GM12878 (cell line): ENCODE measurements around the gene GLRA1. TPM values are rescaled to one million over a fixed set of nuclear protein-coding genes. Genes with fewer than 3 reads are reported as not detected.

ENCODE experiments used
- ATAC-seq: fragments of 200-7000 bp; cut with Tn5 transposase; 3 replicates; pipeline ENCODE4 v1.9.1; 2020; ENCODE audit warnings: mild to moderate bottlenecking, moderate library complexity
- BruUV-seq: library from RNA; stranded (reverse); fragments of 400-500 nt; replicated peaks from 2 replicates; lab custom pipeline; 2021; lab: Mats Ljungman, UMichigan
- CTCF ChIA-PET: fragments of 300-600 bp; sonication (Branson Sonifier 250); formaldehyde crosslinking; extraction: SDS; loops from one replicate; lab custom pipeline; 2021; ENCODE audit warnings: inconsistent platforms; lab: Yijun Ruan, JAX
- POLR2A ChIA-PET: fragments of 350-600 bp; formaldehyde crosslinking; extraction: SDS; loops from one replicate; lab custom pipeline; 2021; ENCODE audit warnings: inconsistent platforms; lab: Charles Lee
- RAD21 ChIA-PET: fragments of 300-600 bp; sonication (Branson Sonifier 250); formaldehyde crosslinking; loops from one replicate; lab custom pipeline; 2023; ENCODE audit warnings: antibody characterized with exemption; ENCODE audit not compliant: unreplicated experiment; lab: Charles Lee
- SMC1A ChIA-PET: fragments of 300-600 bp; sonication (Branson Sonifier 250); formaldehyde crosslinking; loops from one replicate; lab custom pipeline; 2023; ENCODE audit not compliant: unreplicated experiment, uncharacterized antibody; lab: Charles Lee
- DNase-seq: peaks from one replicate; pipeline ENCODE4 v3.0.0-alpha.2; 2011; ENCODE audit warnings: low read depth, low spot score
- FAIRE-seq: peaks from 3 replicates; lab custom pipeline; 2011; peaks lifted over from hg19 to GRCh38; lab: Jason Lieb, UNC
- H2AFZ ChIP-seq: 2 replicates; pipeline ENCODE4 v1.6.0; 2011; ENCODE audit warnings: low read depth, low read length, control low read depth; ENCODE audit not compliant: control insufficient read depth
- H3K27ac ChIP-seq: 2 replicates; pipeline ENCODE4 v1.5.1; 2011; ENCODE audit warnings: control low read depth; ENCODE audit not compliant: control insufficient read depth, insufficient read depth
- H3K27me3 ChIP-seq, 2 experiments: replicated peaks in 1 of 2; 2 replicates each; pipeline versions ENCODE4 v1.6.0 to v1.6.1; 2011; ENCODE audit warnings: low read length in 1 of 2; ENCODE audit not compliant: control insufficient read depth in 2 of 2, insufficient read depth in 2 of 2
- H3K36me3 ChIP-seq, 2 experiments: 2 replicates each; pipeline ENCODE4 v1.5.1; 2011; ENCODE audit warnings: low read length in 1 of 2; ENCODE audit not compliant: control insufficient read depth in 2 of 2, insufficient read depth in 2 of 2
- H3K4me1 ChIP-seq: 2 replicates; pipeline ENCODE4 v1.6.1; 2011; ENCODE audit warnings: mild to moderate bottlenecking, low read length, moderate library complexity, mixed read lengths; ENCODE audit not compliant: control insufficient read depth, insufficient read depth
- H3K4me2 ChIP-seq: 2 replicates; pipeline ENCODE4 v1.6.0; 2011; ENCODE audit warnings: control low read depth; ENCODE audit not compliant: control insufficient read depth, insufficient read depth
- H3K4me3 ChIP-seq: fragments of 200-600 bp; sonication (generic); 2 replicates; pipeline ENCODE4 v1.5.1; 2016
- H3K79me2 ChIP-seq: 2 replicates; pipeline ENCODE4 v1.6.0; 2011; ENCODE audit warnings: low read length; ENCODE audit not compliant: control insufficient read depth, insufficient read depth
- H3K9ac ChIP-seq: 2 replicates; pipeline ENCODE4 v1.8.0; 2011; ENCODE audit warnings: low read length, control low read depth, mixed read lengths; ENCODE audit not compliant: control insufficient read depth, insufficient read depth
- H3K9me3 ChIP-seq: replicated peaks from 3 replicates; pipeline ENCODE4 v1.5.1; 2011; ENCODE audit warnings: mild to moderate bottlenecking, low read length; ENCODE audit not compliant: control insufficient read depth, insufficient read depth
- H4K20me1 ChIP-seq: 2 replicates; pipeline ENCODE4 v1.6.0; 2011; ENCODE audit not compliant: control insufficient read depth, insufficient read depth
- CBX5 ChIP-seq: sonication (generic); IDR thresholded peaks from 2 replicates; pipeline ENCODE4 v1.6.1; 2016; ENCODE audit warnings: low read depth, moderate library complexity, mild to moderate bottlenecking, inconsistent platforms
- CEBPB ChIP-seq, 2 experiments: fragments of 150-350 bp in 1 of 2; IDR thresholded peaks; 2 replicates each; pipeline ENCODE4 v1.6.1; 2012 to 2014; ENCODE audit warnings: low read depth in 2 of 2, low read length in 2 of 2, borderline replicate concordance in 1 of 2, inconsistent platforms in 1 of 2
- EGR1 ChIP-seq, 2 experiments: IDR thresholded peaks; 1 replicate in 1 of 2; 2 replicates in 1 of 2; pipeline ENCODE4 v1.6.1; 2011 to 2012; ENCODE audit warnings: low read depth in 2 of 2, low read length in 2 of 2, borderline replicate concordance in 1 of 2, mild to moderate bottlenecking in 1 of 2, moderate library complexity in 1 of 2
- ELK1 ChIP-seq: IDR thresholded peaks from 2 replicates; pipeline ENCODE4 v1.6.1; 2012; ENCODE audit warnings: low read depth, low read length, improper control_type of control experiment
- EP300 ChIP-seq, 2 experiments: fragments of 150-350 bp in 1 of 2; IDR thresholded peaks; 2 replicates each; pipeline ENCODE4 v1.6.1; 2011 to 2012; ENCODE audit warnings: low read depth in 2 of 2, low read length in 2 of 2, borderline replicate concordance in 1 of 2, improper control_type of control experiment in 1 of 2, inconsistent platforms in 1 of 2; ENCODE audit not compliant: control insufficient read depth in 1 of 2
- GABPA ChIP-seq: IDR thresholded peaks from 2 replicates; pipeline ENCODE4 v1.6.1; 2014; ENCODE audit warnings: antibody characterized with exemption, low read depth, mild to moderate bottlenecking, inconsistent platforms
- MYC ChIP-seq: IDR thresholded peaks from 2 replicates; pipeline ENCODE4 v1.6.1; 2011; ENCODE audit warnings: mild to moderate bottlenecking, low read length, moderate library complexity, inconsistent platforms; ENCODE audit not compliant: insufficient read depth, insufficient replicate concordance, insufficient read length, severe bottlenecking
- PAX5 ChIP-seq: IDR thresholded peaks from 2 replicates; pipeline ENCODE4 v1.6.1; 2011; ENCODE audit warnings: low read depth, low read length, borderline replicate concordance
- POLR2AphosphoS2 ChIP-seq: IDR thresholded peaks from 2 replicates; pipeline ENCODE4 v1.6.1; 2011; ENCODE audit warnings: low read depth, mild to moderate bottlenecking, low read length, improper control_type of control experiment, moderate library complexity
- RCOR1 ChIP-seq: conservative IDR thresholded peaks from 2 replicates; pipeline ENCODE4 v1.6.1; 2012; ENCODE audit warnings: low read depth, low read length, improper control_type of control experiment
- SMAD5 ChIP-seq: IDR thresholded peaks from 2 replicates; pipeline ENCODE4 v1.6.1; 2016; ENCODE audit warnings: antibody characterized with exemption, low read depth
- STAT3 ChIP-seq: IDR thresholded peaks from 2 replicates; pipeline ENCODE4 v1.6.1; 2011; ENCODE audit warnings: low read depth, low read length, improper control_type of control experiment
- ZBTB11 ChIP-seq: fragments of 450-650 bp; formaldehyde crosslinking; IDR thresholded peaks from 2 replicates; pipeline ENCODE4 v1.5.0; 2022; ENCODE audit warnings: mild to moderate bottlenecking, missing genetic modification characterization
- ZNF24 ChIP-seq: fragments of 450-650 bp; IDR thresholded peaks from 2 replicates; pipeline ENCODE4 v1.6.1; 2017; ENCODE audit warnings: antibody characterized with exemption, mild to moderate bottlenecking
- ZNF687 ChIP-seq: fragments of 450-650 bp; IDR thresholded peaks from 2 replicates; pipeline ENCODE4 v1.6.1; 2017; ENCODE audit warnings: mild to moderate bottlenecking, moderate library complexity
- WGBS: methylation state at CpG from one replicate; pipeline ENCODE4 v1.1.6; 2016; ENCODE audit warnings: low lambda C conversion rate; ENCODE audit not compliant: insufficient replicate concordance, insufficient coverage; ENCODE audit errors: missing lambda C conversion rate; 5-methylcytosine and 5-hydroxymethylcytosine counted together
- in situ Hi-C: fragments of 300-500 bp; cut with MboI; formaldehyde crosslinking; loops from 9 replicates; pipeline ENCODE4 v1.14.3; 2018; ENCODE audit warnings: mixed read lengths
- intact Hi-C: fragments of 100-400 bp; cut with micrococcal nuclease; formaldehyde crosslinking; loops from one replicate; pipeline ENCODE4 v1.14.2; 2022; ENCODE audit not compliant: unreplicated experiment
- polyA plus RNA-seq, 11 experiments: library from polyadenylated mRNA; depleted of rRNA in 4 of 11; unstranded in 6 of 11; stranded (reverse) in 5 of 11; fragments of >200 nt; fragmentation: Nextera tagmentation in 4 of 11; fragmentation: Illumina TruSeq in 1 of 11; extraction: Ambion mirVana in 4 of 11; extraction: Trizol in 1 of 11; gene quantifications; 1 replicate in 1 of 11; 2 replicates in 10 of 11; pipeline versions ENCODE4 v1.2.1 to v1.2.3, GENCODE V29; 2011 to 2016; ENCODE audit warnings: inconsistent platforms in 2 of 11, missing spikeins in 2 of 11, low read depth in 1 of 11
- total RNA-seq, 4 experiments: library from RNA; depleted of rRNA in 3 of 4; stranded (reverse); fragments of >200 nt in 3 of 4; fragmentation: Illumina TruSeq in 1 of 4; extraction: Trizol in 1 of 4; gene quantifications; 2 replicates each; pipeline versions ENCODE4 v1.2.1 to v1.2.3, GENCODE V29; 2013 to 2021

Gene GLRA1
- total and polyA plus RNA-seq, 10 of the 15 experiments (the other 5 are each of a cell fraction or from before 2014, with no cell fraction given), result not detected

GRCh38 chr5:151881621-151882225 lies 42.9 kb downstream of the GLRA1 start:
- Histone ChIP-seq H3K4me1 (no peaks in the 10 kb centered on the region), H3K27ac (no peak overlapping the region)
- intact Hi-C loops (no loop called here), in situ Hi-C loops (no loop called here)
- ATAC-seq, result no peak; the same call in 1 of the 3 replicates
- TF ChIP-seq SMAD5, result no peak
- no peak for TF ChIP-seq MYC
- no peak for TF ChIP-seq CEBPB (IDR thresholded peaks at IDR 0.05; ENCODE audit: borderline replicate concordance in 1 of 2, low read depth in 2 of 2, low read length in 2 of 2)
- TF ChIP-seq ZNF24, result no peak
- TF ChIP-seq EGR1 (IDR thresholded peaks at IDR 0.05; ENCODE audit: borderline replicate concordance in 1 of 2, low read depth in 2 of 2, low read length in 2 of 2), result no peak
- TF ChIP-seq GABPA, result no peak
- TF ChIP-seq POLR2AphosphoS2, result no peak
- no peak for TF ChIP-seq ZBTB11
- TF ChIP-seq STAT3, result no peak
- no peak for TF ChIP-seq PAX5
- no peak for TF ChIP-seq ELK1
- TF ChIP-seq EP300 (IDR thresholded peaks at IDR 0.05; ENCODE audit: borderline replicate concordance in 1 of 2, control insufficient read depth in 1 of 2, low read depth in 2 of 2, low read length in 2 of 2), result no peak
- no peak for TF ChIP-seq ZNF687
- no peak for TF ChIP-seq RCOR1
- no peak for TF ChIP-seq CBX5
- TF ChIP-seq, all 136 proteins: peak for 0
- CTCF ChIA-PET, result interaction anchor here (0.5 to 1.1 kb wide), 2 partner anchors 262 to 547 kb away, joined by 3 read pairs; no protein-coding TSS in a partner anchor
- H3K27me3 ChIP-seq, result no peaks in the 10 kb centered on the region
- WGBS, result 11% methylated on average over 2 of the region's 2 CpGs
- FAIRE-seq (no peak), DNase-seq (no peak)
- H2AFZ ChIP-seq, result no peak overlapping the region
- H3K4me3 ChIP-seq, result no peak overlapping the region
- H3K9me3 ChIP-seq, result no peaks in the 10 kb centered on the region; the same call in 2 of the 3 replicates
- no peak overlapping the region for H3K4me2 ChIP-seq
- no TSS peak for BruUV-seq
- H4K20me1 ChIP-seq, result no peaks in the 10 kb centered on the region
- H3K9ac ChIP-seq, result no peak overlapping the region
- POLR2A ChIA-PET, result no interaction called here
- no peaks in the 10 kb centered on the region for H3K79me2 ChIP-seq
- RAD21 ChIA-PET, result no interaction called here
- SMC1A ChIA-PET, result interaction anchor here (0.7 to 1.6 kb wide), 5 partner anchors 9 to 197 kb away, joined by 3 read pairs; no protein-coding TSS in a partner anchor
- H3K36me3 ChIP-seq, result no peaks in the 10 kb centered on the region; a peak in 1 of 4 replicates
